GM21529 (cell line): ENCODE results near the gene GAPDHS.

Experiments used
- ATAC-seq: cut with Tn5 transposase; IDR thresholded peaks from one replicate; pipeline ENCODE4 v1.9.1; 2021; ENCODE audit not compliant: unreplicated experiment

GAPDHS gene

DNA sequence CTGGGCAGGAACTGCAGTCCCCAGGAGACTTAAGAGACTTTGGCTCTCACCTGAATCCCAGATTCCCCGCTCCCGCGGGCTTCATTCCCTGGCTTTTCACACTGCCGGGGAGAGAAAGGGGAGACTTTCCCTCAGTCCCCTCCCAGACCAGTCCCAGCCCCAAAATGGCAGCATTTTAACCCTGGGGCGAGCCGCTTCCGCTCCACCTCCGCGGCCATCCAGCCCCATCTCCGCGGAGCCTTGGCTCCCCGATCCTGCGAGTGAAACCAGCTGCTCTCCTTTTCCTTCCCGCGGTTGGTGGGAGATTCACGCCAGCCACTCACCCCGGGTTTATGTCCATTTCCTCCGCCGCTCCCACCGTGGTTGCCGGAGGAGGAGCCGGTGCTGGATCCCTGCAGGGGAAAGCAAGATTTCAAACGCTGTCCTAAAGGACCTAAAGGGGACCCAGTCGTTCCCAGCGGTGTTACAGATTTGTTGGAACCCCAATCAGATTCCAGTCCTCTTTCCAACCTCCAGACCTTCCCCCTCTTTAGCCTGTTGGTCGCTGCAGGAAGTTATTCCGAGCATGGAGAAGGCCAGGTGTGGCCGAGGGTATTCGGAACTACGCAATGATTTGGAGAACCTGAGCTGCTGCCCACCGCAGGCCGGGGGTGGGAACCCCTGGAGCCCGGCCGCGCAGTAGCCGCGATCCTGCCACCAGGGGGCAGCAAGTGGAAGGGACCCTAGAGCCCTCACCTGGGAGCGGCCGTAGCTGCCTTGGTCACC, 23.2 kb upstream of the GAPDHS start:
- ATAC-seq, result no peak

DNA sequence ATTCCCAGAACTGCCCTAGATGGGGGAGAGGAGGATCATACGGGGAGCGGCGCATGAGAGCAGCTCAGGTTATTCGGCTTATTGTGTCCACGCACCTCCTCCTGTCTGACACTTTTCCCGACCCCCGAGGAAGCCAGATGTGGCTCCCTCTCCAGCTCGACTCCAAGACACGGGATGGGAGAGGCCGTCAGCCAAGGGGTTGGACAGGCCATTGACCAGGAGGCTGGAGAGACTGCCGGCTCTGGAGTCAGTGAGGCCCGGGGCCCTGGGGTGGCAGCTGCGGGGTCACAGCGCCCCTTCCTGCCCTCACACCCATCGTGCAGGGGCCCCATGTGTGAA, 22.7 kb upstream of the GAPDHS start:
- ATAC-seq, result no peak

DNA sequence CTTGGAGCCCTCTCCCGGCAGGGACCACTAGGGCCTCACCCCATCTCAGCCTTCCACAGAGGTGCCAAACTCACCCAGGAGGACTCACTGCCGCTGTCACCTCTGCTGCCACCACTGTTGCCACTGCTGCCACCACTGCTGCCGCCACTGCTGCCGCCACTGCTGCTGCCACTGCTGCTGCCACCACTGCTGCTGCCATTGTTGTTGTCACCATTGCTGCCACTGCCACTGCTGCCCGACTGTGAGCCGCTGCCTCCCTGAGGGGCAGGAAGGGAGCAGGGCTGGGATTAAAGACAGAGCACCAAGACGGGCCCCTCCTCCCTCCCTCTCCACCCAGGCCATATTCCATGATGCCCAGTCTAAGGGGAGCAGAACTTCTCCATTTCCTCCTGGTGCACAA, 21.9 kb upstream of the GAPDHS start:
- no peak for ATAC-seq

DNA sequence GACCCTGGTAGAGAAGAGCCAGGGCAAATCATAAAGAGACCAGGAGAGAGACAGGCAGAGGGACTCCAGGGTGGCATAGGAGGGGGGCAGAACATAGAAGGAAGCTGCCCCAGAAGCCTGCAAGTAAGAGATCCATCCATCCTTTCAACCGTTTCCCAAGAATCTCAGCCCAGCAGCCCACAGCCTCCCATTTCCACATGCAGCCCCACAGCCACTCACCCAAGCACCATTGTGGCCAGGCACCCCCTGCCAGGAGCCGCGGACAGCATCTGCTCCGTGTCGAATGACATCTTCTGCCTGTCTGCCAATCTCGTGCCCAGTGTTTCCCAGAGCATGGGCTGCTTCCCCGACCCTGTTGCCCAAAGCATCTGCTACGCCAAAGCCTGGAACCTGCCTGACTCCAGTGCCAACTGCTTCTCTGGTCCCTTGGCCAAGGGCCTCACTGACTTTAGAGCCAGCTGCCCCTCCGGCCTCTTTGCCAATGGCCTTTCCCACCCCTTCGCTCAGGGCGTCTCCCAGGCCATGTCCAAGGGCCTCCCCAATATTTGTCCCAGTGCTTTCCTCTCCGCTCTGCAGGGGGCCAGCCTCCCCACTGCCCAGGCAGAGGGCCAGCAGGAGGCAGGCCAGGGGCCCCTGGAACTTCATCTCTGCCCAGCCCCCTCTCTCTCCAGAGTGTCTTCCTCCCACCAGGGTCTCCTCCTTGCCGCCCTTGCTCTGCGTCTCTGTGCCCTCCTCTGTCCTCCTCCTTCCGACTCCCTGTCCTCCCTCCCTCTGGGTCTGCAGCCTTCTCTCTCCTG, 20.2 kb upstream of the GAPDHS start:
- ATAC-seq, result no peak

GRCh38 chr19:35513628-35514281, 19.5 kb upstream of the GAPDHS start, which contains the start of gene DMKN:
Gene DMKN, minus strand, starts transcription at chr19:35513649. Its CDS starts 174 bp downstream, at chr19:35513475.
- no peak for ATAC-seq

DNA sequence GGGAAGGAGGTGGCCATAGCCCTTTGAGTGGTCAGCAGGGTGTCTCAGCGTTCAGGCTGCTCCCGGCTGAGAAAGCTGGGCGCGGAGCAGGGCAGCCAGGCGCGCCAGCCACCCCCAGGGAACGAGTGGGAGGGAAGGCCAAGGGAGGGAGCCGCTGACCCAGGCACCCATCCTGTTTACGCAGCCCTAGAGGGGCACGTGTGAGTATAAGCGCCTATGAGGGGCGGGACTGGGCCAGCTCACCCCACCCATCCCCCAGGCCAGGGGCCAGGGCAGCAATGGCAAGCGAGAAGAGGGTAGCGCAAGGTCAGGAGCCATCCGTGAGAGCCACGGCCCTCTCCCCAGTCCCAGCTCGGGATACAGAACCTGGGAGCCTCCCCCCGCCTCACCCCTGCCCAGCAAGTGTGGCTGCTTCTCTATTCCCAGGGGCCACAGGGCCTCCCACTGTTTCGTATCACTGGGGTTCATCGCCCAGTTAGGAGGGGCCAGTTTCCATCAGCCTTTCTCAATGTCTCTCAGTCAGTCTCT, 18.9 kb upstream of the GAPDHS start:
- no peak for ATAC-seq

- ATAC-seq, result no peak
Observed at GRCh38 chr19:35516310-35516709, 16.9 kb upstream of the GAPDHS start.

- no peak for ATAC-seq
Observed at GRCh38 chr19:35517342-35517741, 15.9 kb upstream of the GAPDHS start.

DNA sequence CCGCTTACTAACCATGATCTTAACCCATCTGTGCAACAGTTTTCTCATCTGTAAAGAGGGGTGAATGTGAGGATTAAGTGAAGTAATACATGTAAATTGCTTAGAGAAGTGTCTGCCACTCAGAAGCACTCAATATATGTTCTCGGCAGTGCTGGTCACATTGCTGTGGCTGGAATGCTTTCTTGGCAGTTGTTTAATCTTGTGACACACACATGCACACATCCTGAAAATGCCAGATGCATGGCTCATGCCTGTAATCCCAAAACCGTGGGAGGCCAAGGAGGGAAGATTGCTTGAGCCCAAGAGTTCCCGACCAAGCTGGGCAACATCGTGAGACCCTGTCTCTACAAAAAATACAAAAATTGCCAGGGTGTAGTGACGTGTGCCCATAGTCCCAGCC, 14.9 kb upstream of the GAPDHS start:
- ATAC-seq, result no peak

DNA sequence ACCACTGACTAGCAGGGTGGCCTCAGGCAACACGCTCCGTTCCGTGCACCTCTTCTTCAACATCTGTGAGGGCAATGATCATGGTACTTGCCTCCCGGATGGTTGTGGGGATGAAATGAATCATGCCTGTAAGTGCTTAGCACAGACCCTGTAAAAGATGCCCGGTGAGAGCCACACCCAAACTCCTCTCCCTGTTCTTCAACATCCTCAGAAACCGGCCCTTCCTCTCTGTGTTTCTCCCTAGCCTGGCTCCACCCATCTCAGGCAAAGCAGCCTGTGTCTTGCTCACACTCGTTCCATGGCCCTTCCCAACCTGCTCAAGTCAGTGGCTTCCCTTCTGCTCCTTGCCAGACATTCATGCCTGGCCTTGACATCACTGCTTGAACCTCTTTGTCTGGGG, 14.0 kb upstream of the GAPDHS start:
- ATAC-seq, result no peak

DNA sequence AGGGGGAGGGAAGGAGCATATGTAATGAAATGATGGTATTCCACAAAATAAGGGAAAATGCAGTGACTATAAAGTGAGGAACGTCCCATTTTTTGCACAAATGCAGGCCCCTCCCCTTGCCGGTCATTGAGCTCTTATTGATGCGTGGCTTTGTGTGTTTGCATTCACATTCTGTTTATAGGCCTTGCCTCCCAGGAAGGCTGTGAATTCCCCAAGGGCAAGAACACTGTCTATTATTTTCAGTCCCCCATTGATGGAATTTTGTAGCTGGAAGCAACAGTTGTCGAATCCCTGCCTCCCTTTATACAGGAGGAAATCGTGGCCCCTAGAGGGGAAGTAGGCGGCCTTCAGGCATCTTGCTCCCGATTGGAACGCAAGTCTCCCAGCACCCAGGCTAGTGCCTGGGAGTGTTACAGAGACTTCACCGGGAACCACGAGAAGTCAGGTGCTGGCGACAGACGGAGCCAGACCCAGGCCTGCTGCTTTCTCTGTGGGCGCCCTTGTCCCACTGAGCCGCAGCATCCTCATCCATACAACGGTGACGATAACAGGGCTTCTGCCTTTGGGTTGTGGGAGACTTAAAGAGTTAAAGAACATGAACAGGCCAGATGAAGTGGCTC, 12.0 kb upstream of the GAPDHS start:
- no peak for ATAC-seq

GRCh38 chr19:35522745-35523327, 10.4 kb upstream of the GAPDHS start:
- ATAC-seq, result no peak

DNA sequence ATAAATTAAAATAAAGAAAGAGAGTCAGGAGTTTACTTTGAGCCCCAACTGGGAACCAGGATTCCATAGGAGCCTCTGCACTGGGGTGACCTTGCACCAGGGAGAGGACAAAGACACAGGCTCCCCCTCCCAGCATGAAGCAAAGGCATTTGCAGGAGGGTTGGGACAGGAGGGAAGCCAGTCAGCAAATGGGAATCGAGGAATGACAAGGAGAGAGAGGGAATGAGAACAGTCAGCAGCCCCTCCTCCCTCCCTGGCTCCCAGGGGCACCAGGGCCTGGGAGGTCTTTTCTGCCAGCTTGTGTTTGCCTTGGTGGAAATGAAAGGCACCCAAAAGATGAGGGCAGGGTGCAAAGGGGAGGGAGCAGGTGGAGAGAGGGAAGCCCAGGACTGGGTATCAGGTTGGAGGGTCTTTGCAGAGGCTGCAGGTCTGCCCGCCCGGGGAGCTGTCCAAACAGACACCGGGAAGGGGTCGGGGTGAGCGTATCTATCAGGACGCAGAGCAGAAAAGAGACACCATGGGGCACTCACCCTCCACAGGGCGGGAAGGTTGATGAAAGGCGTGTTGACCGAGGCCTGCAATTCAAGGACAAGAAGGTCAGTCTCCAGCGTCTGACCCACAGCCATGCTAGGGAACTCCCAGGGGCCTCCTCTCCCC, 8.9 kb upstream of the GAPDHS start:
- ATAC-seq, result no peak

GRCh38 chr19:35525873-35526272, 7.4 kb upstream of the GAPDHS start:
- no peak for ATAC-seq

DNA sequence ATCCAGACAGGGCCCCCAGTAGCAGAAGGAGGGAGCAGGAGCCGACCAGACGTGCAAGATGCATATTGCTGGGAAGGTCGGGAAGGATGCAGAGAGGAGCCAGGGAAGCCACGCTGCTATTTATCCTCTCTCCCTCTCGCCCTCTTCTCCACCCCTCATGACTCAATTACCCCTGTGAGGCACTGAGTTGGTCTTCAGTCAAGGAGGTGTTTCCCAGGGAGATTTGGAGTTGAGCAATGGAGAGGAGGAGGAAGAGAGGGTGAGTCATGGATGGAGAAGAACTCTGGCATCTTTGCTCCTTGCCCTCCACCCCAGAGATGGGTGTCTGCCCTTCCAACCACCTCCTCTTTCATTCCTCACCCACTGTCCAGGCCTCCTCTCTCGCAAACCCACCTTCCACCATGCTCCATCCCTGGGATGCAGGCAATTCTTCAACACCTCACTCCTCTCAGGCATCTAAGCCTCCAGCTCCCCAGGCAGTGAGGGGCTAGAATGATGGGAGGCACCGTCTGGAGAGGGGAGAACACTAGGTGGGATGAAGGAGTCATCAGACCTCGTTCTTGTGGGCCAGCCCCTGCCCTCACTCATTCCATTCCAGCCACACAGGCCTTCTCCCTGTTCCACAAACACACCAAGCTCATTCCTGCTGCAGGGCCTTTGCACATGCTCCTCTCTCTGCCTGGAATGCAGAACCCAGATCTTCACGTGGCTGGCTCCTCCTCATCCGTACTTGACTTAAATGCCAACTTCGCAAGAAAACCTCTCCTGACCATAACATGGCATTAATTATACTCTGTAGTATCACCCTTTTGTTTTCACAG, 4.8 kb upstream of the GAPDHS start, which contains the start of gene SBSN:
Gene SBSN (minus strand): TSS at position 94 of the 821 bp plus-strand sequence. CDS start 30 bp downstream, at position 64.
- ATAC-seq, result no peak

DNA sequence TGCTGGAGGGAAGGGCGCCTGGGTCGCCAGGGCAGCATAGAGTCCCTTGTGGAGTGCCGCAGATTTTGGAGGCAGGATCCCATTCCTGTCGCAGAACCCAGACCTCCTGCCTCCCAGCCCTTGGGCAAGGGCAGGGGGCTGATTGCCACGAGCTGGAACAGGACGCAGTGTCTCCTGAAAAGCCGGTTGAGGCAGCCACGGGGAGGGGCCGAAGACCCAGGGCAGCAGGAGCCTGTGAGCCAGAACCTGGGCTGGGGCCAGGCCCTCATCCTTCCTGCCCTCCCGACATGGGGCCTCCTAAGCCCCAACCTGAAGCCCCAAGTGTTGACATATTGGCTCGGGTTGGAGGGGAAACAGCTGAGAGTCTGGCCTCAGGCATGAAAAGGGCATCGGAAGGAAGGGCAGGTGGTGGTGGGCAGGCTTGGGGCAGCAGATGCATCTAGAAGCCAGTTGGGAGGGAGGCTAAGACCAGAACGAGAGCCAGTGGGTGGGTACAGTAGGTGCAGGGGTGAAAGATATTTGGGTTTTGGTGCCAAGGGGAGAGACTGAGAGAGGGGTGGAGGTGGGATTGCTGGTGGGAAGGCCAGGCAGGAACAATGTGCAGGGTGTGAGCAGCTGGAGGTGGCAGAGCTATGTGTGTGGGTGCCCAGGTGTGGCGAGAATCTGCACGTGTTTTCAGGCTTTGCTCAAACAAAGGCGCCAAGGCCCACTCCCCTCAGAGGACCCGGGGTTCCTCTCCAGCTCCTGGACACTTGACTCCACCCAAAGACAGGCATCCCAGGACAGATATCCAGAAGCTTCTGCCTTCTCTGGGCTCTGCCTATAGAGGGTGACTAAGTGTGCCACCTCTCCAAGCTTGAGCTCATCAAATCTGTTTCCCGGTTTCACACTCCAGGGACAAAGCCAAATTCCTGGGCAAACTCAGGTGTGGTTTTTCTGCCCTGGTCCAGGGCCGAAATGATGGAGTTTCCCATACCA, 3.7 kb upstream of the GAPDHS start:
- no peak for ATAC-seq

DNA sequence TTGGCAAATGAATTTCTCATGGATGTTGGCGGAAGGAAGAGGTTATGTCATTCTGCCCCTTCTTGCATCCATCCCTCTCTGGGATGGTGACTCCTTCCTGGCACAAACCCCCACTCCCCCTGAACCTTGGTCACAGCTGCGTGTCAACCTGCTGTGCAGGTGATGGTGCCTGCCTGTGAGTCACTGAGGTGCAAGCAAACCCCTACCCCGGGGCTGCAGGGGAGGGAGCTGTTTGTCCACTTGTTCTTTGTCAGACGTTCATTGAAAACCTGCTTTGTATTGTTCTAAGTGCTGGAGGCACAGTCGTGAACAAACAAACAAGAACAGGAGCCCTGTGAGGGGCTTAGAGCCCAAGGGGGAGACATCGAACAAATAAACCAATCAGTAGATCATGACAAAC, 2.0 kb upstream of the GAPDHS start:
- no peak for ATAC-seq

DNA sequence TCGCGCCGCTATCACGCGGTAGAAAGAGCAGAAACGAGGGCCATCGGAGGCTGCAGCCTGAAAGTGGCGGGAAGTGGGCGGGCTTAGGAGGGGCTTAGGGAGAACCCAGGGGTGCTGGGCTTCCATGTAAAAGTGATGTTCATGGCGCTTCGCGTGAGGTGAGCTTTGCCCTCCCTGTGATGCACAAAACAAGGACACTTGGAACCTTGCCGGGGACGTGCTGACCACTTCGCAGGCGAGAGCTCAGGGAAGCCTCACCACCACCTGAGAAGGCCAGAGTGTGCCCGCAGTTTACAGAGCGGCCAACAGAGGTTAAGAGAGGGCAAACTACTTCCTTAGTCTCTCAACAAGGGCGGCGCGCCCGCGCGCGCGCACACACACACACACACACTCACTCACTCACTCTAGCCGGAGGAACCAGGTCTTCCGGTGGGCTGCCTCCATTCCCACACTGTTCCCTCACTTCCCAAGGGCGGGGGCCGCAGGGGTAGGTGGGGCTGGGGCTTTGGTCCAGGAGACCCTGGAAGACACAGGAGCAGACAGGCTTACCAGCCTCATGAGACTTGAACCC, 651 bp downstream of the GAPDHS start:
- no peak for ATAC-seq
